HFF-Myc (cell line): ENCODE measurements around the gene REEP3.
A peak's percentile ranks its signal among the peaks of the same experiment; 100 is the strongest.

Source experiments
- DNase-seq: peaks from one replicate; pipeline ENCODE4 v3.0.0-alpha.2; 2011; ENCODE audit warnings: low read depth; ENCODE audit errors: extremely low read depth
- H3K4me3 ChIP-seq: replicated peaks from 2 replicates; pipeline ENCODE4 v1.5.1; 2011; ENCODE audit warnings: low read depth, mild to moderate bottlenecking, control low read depth, low read length
- CTCF ChIP-seq: IDR thresholded peaks from 2 replicates; pipeline ENCODE4 v1.5.1; 2012; ENCODE audit warnings: mild to moderate bottlenecking, low read depth, low read length, control low read depth; ENCODE audit errors: missing control alignments

The REEP3 gene

GRCh38 chr10:63603709-63604445 lies 82.7 kb downstream of the REEP3 start:
- TF ChIP-seq CTCF, result no peak
- H3K4me3 ChIP-seq, result no peak overlapping the region
- no peak for DNase-seq

- H3K4me3 ChIP-seq, result no peak overlapping the region
- DNase-seq, result no peak
- TF ChIP-seq CTCF, result no peak
These were observed 84.2 kb downstream of the REEP3 start for GRCh38 chr10:63605197-63605967.

GRCh38 chr10:63608511-63608910 lies 87.3 kb downstream of the REEP3 start:
- H3K4me3 ChIP-seq, result no peak overlapping the region
- TF ChIP-seq CTCF, result no peak
- DNase-seq, result no peak

DNA sequence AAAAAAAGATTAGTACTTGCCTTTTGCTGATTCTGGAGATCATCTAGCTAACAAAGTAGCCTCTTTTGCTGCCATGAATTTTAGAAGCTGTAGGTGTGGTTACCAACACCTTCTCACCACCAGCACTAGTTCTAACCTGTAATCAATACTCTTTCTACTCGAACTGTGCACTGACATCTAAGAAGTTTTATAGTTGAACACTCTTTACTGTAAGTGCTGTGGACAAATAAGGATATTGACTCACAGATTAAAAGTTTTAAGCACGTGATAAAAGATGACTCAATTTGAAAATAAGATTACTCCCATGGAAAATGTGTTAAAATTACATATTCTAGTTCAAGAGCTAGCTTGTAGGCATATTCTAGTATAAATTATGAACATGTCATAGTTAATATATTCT lies 89.9 kb downstream of the REEP3 start:
- TF ChIP-seq CTCF, result no peak
- DNase-seq, result no peak
- no peak overlapping the region for H3K4me3 ChIP-seq

DNA sequence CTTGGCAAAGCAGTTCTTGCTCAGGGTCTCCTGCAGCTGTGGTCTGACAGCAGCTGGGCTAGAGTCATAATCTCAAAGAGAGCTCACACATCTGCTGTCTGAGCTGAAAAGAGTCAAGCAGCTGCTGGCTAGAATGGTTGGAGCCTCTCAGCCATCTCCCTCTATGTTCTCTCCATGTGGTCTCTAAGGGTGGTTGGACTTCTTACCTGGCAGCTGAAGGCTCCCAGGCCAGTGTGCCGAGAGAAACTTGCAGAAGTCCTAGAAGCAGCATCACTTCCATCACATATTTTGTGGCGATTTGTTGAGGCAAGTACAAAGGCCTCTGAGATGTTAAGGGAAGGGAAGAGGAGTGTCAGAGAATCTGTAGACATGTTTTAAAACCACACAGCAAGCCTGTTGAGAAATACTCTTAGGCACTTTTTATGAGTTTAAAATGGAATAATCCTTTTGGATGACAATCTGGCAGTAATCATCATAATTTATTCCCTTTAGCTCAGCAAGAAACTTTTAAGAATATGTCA lies 93.2 kb downstream of the REEP3 start:
- TF ChIP-seq CTCF, result no peak
- peak; percentile 57 for DNase-seq

DNA sequence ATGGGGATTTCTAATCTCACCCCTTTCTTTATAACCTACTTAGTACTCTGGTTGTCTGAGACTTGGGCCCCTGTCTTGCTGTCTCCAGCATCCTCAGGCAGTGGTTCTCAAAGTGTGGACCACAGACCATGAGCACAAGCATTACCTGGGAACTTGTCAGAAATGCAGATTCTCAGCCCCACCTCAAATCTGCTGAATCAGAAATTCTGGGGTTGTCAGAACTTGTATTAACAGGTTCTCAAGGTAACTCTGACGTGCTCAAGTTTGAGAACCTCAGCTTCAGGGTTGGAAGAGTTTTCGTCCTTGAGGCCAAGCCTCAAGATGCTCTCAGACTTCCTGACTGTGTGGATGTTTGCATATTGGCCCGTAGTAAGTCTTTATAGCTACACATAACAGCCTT lies 97.4 kb downstream of the REEP3 start:
- DNase-seq, result no peak
- no peak for TF ChIP-seq CTCF
- H3K4me3 ChIP-seq, result no peak overlapping the region

More for the DNA sequence above, 93.2 kb downstream of the REEP3 start:
- no peak overlapping the region for H3K4me3 ChIP-seq
